C4-2B (cell line): Measurements from ENCODE around the gene ADGRD2.

ENCODE experiments used
- CTCF ChIP-seq: fragments of 450-650 bp; conservative IDR thresholded peaks from 2 replicates; pipeline ENCODE4 v1.5.1; 2017; ENCODE audit warnings: mild to moderate bottlenecking
- ZFX ChIP-seq: fragments of 450-650 bp; IDR thresholded peaks from 2 replicates; pipeline ENCODE4 v1.6.1; 2017

DNA sequence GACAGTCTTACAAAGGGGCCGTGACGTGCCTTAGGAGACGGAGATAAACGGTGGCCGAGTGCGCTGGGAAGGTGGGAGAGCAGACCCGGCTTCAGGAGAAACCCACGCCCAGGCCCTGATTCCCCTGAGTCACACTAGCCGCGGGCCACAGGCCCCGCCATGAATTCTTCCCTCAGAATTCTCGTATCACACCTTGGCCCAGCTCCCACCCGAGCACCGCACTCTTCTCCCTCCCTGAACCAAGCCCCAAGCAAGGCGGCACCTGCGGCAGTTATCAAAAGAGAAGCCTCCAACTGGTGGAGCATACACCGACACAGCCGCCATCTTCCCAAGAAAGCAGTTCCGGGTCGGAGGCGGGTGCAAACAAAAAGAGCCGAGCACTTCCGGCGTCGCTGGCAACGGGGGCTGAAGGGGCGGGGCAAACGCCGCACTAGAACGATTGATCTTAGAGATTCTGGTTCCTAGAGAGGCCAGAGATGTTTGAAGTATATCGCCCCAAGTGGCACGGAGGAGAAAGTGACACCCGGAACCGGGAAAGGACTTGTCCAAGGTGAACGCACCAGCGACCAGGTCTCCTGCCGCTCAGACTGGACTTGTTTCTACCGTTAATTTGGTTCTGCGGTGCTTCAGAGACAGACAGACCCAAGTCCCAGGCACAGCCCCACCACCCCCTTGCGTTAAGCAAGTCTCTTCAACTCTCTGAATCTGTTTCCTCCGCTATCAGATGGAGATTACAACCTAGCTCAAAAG, 35.0 kb upstream of the ADGRD2 start, which contains the start of gene PSMB7:
- TF ChIP-seq CTCF: peak; percentile 90
- TF ChIP-seq ZFX: peak; percentile 95
